ENCODE results near the gene CCDC192.
A peak's percentile ranks its signal among the peaks of the same experiment; 100 is the strongest.

The CCDC192 gene

GRCh38 chr5:127961006-127961762 lies 258.0 kb downstream of the CCDC192 start:
- no peak overlapping the region for H3K27ac ChIP-seq (ENCODE audit: extremely low read depth, low read depth, low read length)
- TF ChIP-seq ZNF560 (tag by site-specific recombination; IDR thresholded peaks at IDR 0.05; ENCODE audit: borderline replicate concordance) (no peak), ZBTB8A (tag by site-specific recombination; IDR thresholded peaks at IDR 0.05) (no peak), BCL11A (tag by site-specific recombination; IDR thresholded peaks at IDR 0.05; ENCODE audit: low read depth) (no peak), ZNF239 (tag by site-specific recombination; IDR thresholded peaks at IDR 0.05) (no peak), ZNF510 (tag by site-specific recombination; IDR thresholded peaks at IDR 0.05; ENCODE audit: insufficient replicate concordance) (no peak), ZNF26 (tag by site-specific recombination; IDR thresholded peaks at IDR 0.05) (no peak), ZNF174 (tag by site-specific recombination; IDR thresholded peaks at IDR 0.05) (no peak)
- H3K9me3 ChIP-seq (ENCODE audit: control insufficient read depth, insufficient read depth, low read depth, low read length): no peaks in the 10 kb centered on the region
- H3K36me3 ChIP-seq (ENCODE audit: control insufficient read depth in 2 of 2, insufficient read depth in 1 of 2, low read length in 2 of 2): no peaks in the 10 kb centered on the region
- ChIA-PET CTCF (interaction anchor here (0.6 kb wide), 1 partner anchor 39 kb away, joined by 3 read pairs; no protein-coding TSS in a partner anchor), POLR2A (no interaction called here)
- no peak overlapping the region for H3K4me3 ChIP-seq (ENCODE audit: low read depth, low read length)
- H3K4me1 ChIP-seq (ENCODE audit: control insufficient read depth, insufficient read depth, low read length): peaks cover 23% of the 10 kb centered on the region

- H3K4me3 ChIP-seq (ENCODE audit: low read depth, low read length): no peak overlapping the region
- no peaks in the 10 kb centered on the region for H3K9me3 ChIP-seq (ENCODE audit: control insufficient read depth, insufficient read depth, low read depth, low read length)
- no peak overlapping the region for H3K27ac ChIP-seq (ENCODE audit: extremely low read depth, low read depth, low read length)
- no peaks in the 10 kb centered on the region for H3K36me3 ChIP-seq (ENCODE audit: control insufficient read depth in 2 of 2, insufficient read depth in 1 of 2, low read length in 2 of 2)
- POLR2A ChIA-PET: no interaction called here
- no peak for TF ChIP-seq HIC1 (tag by site-specific recombination; IDR thresholded peaks at IDR 0.05)
- TF ChIP-seq ZNF580 (tag by site-specific recombination; IDR thresholded peaks at IDR 0.05): no peak
- no peak for TF ChIP-seq FEZF1 (tag by site-specific recombination; IDR thresholded peaks at IDR 0.05)
- no peak for TF ChIP-seq INSM2 (tag by site-specific recombination; IDR thresholded peaks at IDR 0.05)
- no peak for TF ChIP-seq ZFP69B (tag by site-specific recombination; IDR thresholded peaks at IDR 0.05)
- TF ChIP-seq ZNF138 (tag by site-specific recombination; IDR thresholded peaks at IDR 0.05; ENCODE audit: borderline replicate concordance): no peak
- no peak for TF ChIP-seq ZNF426 (tag by site-specific recombination; IDR thresholded peaks at IDR 0.05)
- peak; percentile 62; the same call in 1 of the 2 replicates for TF ChIP-seq EGR2 (tag by site-specific recombination; IDR thresholded peaks at IDR 0.05; ENCODE audit: low read depth)
- no peak for TF ChIP-seq MYNN (tag by site-specific recombination; IDR thresholded peaks at IDR 0.05; ENCODE audit: borderline replicate concordance)
- no peak for TF ChIP-seq OVOL3 (tag by site-specific recombination; IDR thresholded peaks at IDR 0.05)
- no peak for TF ChIP-seq ZBTB20 (tag by site-specific recombination; IDR thresholded peaks at IDR 0.05)
- TF ChIP-seq ZFHX2 (tag by site-specific recombination; conservative IDR thresholded peaks at IDR 0.05): peak; percentile 79
- H3K4me1 ChIP-seq (ENCODE audit: control insufficient read depth, insufficient read depth, low read length): peaks cover 23% of the 10 kb centered on the region
- CTCF ChIA-PET: no interaction called here
These were observed 258.6 kb downstream of the CCDC192 start for GRCh38 chr5:127961763-127962145.
